GM21423 (cell line): Measurements from ENCODE around the gene XAB2.

ENCODE experiments used
- ATAC-seq: cut with Tn5 transposase; IDR thresholded peaks from one replicate; pipeline ENCODE4 v1.9.1; 2021; ENCODE audit warnings: mild to moderate bottlenecking, moderate library complexity; ENCODE audit not compliant: unreplicated experiment

The XAB2 gene

GRCh38 chr19:7612282-7613274, 16.8 kb downstream of the XAB2 start:
- ATAC-seq: no peak

GRCh38 chr19:7611541-7612279, 17.6 kb downstream of the XAB2 start:
- no peak for ATAC-seq

DNA sequence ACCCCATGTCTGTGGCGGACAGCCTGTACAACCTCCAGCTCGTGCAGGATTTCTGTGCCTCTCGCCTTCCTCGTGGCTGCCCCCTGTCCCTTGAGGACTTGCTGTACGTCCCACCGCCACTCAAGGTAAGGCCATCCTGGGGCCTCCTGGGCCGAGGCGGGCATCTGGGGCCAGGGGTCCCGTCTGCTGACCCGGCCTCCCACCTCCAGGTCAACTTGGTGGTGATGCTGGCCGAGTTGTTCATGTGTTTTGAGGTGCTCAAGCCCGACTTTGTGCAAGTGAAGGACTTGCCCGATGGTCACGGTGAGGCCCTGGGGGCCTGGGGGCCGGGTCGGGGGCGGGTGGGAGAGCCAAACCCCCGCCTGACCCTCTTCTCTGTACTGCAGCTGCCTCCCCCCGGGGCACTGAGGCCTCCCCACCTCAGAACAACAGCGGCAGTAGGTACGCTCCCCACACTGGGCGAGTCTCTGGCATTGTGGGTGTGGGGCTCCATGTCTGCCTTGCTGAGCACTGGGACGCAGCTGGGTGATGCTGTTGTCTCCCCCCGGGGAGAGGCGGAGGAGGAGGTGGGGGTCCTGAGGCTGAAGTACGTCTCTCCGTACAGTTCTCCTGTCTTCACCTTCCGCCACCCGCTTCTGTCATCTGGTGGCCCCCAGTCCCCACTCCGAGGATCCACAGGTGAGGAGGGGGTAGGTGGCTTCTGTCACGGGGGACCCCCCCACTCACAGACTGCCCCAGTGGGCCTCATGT, 18.7 kb downstream of the XAB2 start:
- ATAC-seq: no peak

DNA sequence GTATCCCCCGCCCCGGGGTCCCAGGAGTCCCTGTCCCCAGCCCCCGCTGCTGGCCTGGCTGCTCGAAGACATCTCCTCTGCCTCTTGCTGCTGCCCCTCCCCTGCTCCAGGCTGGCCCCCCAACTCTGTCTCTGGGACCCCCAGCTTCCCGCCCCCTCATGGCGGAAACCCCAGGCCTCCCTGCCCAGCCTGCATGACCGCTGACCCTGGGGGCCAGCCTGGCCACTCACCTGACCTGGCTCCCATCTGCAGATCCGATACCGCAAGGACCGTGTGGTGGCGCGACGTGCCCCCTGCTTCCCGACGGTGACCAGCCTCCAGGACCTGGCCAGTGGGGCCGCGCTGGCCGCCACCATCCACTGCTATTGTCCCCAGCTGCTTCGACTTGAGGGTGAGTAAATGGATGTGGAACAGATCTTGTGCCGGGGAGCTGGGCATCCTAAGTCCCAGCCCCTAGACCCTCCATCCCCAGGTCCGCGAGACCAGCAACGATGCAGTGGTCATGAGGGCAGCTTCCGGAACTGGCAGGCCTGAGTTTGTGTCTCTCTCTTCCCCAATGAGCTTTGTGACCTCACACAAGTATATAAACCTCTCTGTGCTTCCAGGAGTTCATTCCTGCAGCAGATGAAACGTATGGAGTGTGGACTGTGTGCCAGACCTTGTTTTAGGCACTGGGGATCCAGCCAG, 21.3 kb downstream of the XAB2 start:
- no peak for ATAC-seq

GRCh38 chr19:7607212-7607873, 22.0 kb downstream of the XAB2 start:
- ATAC-seq: no peak

DNA sequence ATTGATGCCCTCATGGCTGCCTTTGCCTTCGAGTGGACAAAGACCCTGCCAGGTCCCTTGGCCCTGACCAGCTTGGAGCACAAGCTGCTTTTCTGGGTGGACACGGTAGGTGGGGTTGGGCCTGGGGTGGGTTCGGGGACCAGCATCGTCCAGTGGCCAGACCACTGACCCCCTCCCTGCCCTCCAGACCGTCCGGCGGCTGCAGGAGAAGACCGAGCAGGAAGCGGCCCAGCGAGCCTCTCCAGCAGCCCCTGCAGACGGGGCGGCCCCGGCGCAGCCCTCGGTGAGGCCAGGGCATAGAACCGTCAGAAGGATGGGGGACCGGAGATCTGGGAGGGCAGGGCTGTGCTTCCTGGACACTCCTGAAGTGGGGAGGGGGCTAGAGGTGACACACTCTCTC, 23.1 kb downstream of the XAB2 start:
- ATAC-seq: no peak

DNA sequence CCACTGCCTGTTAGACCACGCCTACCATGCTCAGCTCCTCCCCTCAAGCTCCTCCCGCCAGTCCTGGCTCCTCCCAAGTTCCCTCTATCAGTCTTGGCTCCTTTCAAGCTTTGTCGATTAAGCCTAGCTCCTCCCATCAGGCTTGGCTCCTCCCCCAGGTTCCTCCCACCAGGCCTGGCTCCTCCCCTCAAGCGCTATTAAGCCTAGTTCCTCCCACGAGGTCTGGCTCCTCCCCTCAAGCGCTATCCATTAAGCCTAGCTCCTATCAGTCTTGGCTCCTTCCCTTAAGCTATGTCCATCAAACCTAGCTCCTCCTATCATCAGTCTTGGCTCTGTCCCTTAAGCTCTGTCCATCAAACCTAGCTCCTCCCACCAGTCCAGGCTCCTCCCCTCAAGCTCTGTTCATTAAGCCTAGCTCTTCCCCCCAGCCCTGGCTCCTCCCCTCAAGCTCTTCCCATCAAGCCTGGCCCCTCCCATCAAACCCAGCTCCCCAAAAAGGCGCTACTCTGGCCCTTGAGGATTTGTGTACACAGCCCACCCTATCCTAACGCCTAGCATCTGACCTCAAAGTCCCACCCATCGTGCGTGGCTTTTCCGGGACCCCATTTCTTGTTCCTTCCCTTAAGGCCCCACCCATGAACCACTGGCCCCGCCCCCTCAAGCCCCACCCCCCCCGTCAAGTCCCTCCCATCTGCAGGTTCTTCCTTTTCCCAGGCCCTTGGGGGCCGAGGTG, 23.7 kb downstream of the XAB2 start:
- ATAC-seq: no peak

- no peak for ATAC-seq
Measured at GRCh38 chr19:7603919-7604318, 25.4 kb downstream of the XAB2 start.

GRCh38 chr19:7602935-7603497, 26.3 kb downstream of the XAB2 start:
- no peak for ATAC-seq

GRCh38 chr19:7602240-7602934, 27.0 kb downstream of the XAB2 start:
- ATAC-seq: no peak

GRCh38 chr19:7600721-7601120, 28.6 kb downstream of the XAB2 start:
- no peak for ATAC-seq

GRCh38 chr19:7598180-7598579, 31.2 kb downstream of the XAB2 start:
- ATAC-seq: no peak

DNA sequence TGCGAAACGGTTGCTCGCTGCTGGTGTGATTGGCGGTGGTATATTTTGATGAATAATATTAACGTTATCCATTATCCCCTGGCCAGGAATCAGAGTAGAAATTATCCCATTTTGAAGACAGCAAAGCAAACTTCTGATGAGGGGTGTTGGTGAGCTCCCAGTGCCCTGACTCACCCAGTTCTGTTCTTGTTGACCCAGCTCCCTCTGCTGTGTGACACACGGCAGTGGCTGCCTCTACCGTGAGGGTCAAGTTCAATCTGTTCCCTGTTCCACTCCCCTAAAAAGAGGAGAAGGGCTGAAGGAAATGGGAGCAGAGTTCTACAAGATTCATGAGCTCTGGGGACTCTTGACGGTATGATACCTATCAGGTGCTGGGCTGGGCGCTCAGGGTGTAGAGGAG, 31.7 kb downstream of the XAB2 start:
- ATAC-seq: no peak

DNA sequence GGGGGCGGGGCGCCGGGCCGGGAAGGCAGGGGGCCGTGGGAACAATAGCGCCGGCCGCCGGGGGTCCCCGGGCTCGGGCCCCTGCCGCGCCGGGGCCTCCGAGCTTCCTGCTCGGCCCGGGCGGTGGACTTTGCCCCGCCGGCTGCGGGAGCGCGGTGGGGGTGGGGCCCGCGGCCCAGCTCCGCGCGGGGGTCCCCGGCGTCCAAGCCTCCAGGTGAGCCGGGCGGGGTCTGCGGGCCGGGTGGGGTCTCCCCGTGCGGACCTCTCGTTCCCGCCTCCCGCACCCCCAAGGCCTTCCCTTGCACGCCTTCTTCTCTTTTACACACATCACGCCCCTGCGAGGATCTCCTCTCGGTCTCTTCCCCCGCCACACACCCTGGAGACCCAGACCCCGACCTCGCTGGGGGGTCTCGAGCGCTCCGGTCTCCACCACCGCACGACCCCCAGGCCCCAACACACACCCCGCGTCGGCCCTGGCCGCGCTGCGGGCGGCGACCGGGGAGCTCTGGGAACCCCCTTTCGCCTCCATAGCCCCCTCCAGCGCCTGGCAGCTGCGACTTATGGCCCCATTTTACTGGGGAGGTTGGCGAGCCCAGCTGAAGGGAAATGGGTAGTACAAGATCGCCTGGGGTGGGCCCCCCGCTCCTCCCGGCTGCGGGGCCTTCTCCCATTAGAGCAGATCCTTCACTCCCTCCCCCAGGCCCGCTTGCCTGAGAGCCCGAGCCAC, 33.0 kb downstream of the XAB2 start:
- no peak for ATAC-seq

GRCh38 chr19:7595466-7596133, 33.7 kb downstream of the XAB2 start, which contains the start of gene CAMSAP3:
CAMSAP3 (plus strand) TSS chr19:7595863; CDS start chr19:7596003, 140 bp downstream.
- ATAC-seq: no peak

DNA sequence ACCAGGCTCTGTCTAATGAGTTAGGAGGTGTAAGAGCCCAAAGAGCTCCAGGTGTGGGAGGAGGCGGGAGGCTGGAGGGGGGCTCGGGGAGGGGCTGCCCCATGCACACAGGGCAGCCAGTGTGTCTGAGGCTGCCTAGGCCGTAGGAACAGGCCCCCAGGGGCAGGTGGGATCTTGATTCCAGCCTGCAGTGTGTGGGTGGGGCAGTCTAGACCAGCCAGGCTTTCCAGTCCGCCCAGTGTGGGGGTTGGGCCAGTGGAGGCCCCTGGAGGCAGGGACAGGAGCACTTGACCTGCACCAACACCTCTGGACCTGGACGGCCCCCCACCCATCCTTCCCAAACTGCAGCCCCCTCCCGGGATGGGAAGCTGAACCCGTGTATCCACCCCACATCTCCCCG, 39.1 kb downstream of the XAB2 start:
- ATAC-seq: no peak

DNA sequence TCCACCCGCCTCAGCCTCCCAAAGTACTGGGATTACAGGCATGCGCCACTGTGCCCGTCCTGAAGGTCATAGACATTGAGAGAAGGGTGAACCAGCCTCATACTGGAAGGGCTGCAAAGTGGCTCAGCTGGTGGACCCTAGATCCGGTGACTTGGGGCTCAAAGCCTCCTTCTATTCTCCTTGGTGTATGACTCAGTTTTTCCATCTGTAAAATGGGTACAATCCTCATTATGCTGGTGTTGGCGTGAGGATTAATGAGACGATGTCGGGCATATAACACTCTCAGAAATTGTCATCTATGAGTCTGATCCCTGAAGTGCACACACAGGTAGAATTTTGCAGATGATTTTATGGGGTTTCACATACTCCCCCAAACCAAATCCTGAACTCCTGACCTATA, 39.5 kb downstream of the XAB2 start:
- no peak for ATAC-seq
